ENCODE measurements around the gene SALL4.
"Not testable (repeated sequence)": the region's sequence is repeated elsewhere in the genome, so short reads cannot be mapped to it uniquely, and the experiment has no call there.

SALL4 gene

DNA sequence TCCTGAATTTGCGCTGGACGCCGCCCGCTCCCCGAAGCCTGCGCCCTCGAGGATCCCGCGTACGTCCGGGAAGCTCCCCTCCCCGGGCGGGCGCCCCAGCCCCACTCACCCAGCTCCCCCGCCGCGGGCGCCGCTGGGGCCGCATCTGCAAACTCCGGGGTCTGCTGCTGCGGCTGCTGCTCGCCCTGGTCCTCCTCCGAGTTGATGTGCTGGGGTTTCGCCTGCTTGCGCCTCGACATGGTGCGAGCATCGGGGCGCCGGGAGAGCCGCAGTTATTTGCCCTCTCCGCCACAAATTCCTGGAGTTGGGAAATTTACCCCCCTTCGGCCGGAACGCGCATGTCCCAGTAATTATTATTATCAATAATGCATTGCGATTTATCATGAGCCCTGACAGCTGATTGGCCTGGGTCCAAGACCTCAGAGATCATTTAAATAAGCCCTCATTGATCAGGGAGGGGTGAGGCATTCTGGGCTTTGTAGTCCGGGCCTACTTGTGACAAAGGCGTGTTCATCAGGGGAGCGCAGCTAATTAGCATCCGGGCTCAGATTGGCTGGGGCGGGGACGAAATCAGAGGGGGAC is at the start of gene SALL4:
Gene SALL4, minus strand, starts transcription at position 352 of the 582 bp plus-strand sequence. Its CDS starts 113 bp downstream, at position 239.
- no peak for DNase-seq

DNA sequence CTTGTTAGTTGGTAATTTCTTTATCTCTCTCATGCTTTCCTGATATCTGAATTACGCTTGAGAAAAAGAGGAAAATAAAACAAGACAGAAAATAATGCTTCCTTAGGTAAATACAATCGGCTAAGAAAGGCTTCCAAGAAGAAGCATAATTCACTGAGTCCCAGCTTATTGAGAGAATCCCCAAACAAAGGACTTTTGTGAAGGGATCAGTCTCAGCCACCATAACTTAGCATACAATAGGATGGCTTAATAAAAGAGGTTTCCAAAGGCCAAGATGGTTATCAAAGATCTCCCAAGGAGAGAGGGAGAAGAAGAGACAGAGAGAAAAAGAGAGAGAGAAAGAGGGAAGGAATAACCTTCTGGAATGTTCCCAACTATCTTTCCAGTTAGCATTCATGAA is 46.0 kb upstream of the SALL4 start:
- DNase-seq = no peak

DNA sequence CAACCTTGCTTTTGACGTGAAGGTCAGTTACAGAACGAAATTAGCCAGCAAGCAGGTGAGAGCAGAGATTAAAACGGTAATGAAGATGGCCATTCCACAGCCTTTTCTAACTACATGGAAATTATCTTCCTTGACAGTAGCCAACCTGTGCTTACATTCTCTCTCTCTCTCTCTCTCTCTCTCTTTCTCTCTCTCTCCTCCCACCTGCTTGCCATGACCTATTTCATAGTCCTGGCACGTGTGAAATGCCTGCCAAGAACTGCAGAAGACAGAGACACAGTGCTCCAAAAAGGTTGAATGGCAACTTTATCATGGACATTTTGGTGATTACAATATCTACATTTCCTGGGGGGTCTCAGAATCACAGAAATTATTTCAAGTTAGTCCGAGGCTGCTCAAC is 38.5 kb upstream of the SALL4 start:
- no peak for DNase-seq

DNA sequence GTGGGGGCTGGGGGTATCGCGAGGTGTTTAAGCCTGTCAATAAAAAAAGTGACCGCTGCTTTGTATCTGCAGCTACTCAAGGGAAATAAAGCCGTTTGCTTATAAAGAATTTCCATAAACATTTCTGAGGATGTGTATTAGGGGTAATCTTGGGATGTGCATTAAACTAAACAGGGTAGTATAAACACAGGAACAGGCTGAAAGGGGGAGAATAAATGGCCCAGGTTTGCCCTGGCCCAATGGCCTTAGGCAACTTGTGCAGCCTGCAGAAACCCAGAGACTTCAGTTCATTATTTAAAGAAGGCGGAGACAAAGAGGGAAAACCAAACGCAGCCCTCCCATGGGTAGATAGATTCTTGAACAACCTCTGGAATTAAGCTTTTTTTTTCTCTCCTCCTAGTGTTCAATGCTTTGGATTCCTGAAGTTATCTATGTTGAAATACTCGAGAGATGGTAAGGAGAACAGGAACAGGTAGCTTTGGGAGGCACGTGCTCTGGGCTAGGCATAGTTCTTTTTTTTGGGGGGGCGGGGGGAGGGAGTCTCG is 35.6 kb upstream of the SALL4 start:
- no peak for DNase-seq

DNA sequence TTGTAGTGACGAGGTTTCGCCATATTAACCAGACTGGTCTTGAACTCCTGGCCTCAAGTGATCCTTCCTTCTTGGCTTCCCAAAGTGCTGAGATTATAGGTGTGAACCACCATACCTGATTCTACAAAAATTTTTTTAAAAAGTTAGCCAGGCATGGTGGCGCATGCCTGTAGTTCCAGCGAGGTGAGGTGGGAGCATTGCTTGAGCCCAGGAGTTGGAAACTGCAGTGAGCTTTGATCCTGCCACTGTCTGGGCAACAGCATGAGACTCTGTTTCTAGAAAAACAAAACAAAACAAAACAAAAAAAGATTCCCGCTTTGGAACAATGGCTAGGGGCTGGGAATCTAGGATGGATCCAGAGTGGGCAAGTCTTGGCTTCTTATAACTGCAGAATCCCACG is 35.1 kb upstream of the SALL4 start:
- DNase-seq = no peak

DNA sequence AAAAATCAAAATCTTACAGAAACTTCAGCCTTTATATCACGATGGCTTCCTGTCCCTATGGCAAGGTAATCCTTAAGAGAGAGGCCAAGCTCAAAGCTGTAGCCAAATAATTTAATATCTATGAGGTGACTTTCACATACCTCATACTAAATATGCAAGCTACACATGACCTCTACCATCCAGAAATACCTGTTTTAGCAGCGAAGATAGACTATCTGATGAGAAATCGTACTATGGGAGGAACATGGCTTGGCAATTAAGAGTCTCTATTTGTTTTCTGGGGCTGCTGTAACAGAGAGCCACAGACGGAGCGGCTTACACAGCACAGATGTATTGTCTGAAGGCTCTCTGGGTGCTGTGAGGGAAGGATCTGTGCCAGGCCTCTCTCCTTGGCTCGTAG is 31.0 kb upstream of the SALL4 start:
- DNase-seq = no peak

DNA sequence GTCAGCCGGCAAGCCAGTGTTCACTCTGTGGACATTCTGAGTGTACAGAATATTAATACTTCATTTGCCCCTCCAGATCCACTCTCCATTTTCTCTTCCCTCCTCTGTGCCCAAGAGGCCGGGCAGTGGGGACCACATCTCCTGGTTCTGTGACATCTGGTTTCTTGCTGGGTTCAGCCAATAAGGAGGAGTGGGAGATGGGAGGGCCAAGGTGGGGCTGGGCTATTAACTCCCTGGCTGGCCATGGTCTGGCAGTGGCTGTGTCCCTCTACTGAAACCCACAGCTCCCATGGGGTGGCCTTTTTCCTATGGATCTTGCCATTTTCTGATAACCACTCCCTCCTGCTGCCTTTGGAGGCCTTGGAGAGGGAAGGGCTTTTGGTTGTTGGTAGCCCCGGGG is 30.0 kb upstream of the SALL4 start:
- no peak for DNase-seq

DNA sequence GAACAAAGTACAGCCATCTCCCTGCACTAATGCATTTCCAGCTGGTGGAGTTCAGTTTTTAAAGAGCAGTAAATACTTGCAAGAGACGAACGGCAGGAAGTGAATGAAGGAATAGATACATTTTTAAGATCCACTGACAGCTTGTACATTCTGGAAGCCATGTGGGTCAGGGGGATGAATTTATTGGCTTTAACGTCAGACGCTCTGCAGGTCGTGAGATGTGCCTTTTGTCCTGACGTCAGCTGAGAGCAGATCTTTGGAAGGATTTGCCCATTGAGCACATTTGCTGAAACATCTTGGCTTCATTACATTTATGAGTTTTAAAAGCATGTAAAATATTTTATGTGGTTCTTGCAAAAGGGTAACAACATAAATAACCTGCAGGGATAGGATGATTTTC is 29.5 kb upstream of the SALL4 start:
- no peak for DNase-seq

DNA sequence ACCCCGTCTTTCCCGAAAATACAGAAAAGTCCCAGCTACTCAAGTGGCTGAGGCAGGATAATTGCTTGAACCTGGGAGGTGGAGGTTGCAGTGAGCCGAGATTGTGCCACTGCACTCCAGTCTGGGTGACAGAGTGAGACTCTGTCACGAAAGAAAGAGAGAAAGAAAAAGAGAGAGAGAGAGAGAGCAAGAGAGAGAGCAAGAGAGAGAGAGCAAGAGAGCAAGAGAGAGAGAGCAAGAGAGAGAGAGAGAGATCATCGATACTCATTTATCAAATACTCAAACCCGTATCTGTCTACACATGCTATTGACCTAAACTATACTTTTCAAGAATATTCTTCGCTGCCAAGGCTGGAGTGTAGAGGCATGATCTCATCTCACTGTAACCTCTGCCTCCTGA is 28.2 kb upstream of the SALL4 start:
- no peak for DNase-seq

DNA sequence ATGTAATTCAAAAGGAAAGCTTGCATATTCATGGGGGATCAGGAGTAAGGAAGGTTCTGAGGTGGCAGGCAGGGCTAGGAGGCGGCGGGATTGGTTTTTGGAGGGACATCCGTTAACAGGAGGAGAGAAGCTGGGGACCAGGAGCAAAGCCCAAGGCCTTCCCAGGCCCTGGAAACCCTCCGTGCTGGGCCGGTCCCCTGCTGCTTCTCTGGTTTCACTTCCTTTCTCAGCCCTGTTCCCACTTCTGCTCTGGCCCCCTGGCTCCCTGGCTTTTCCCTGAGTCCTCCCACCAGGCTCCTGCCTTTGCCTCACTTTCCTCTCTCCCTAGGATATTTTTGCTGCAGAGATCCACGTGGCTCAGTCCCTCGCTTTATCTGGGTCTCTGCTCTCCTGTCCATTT is 26.4 kb upstream of the SALL4 start:
- DNase-seq = no peak

DNA sequence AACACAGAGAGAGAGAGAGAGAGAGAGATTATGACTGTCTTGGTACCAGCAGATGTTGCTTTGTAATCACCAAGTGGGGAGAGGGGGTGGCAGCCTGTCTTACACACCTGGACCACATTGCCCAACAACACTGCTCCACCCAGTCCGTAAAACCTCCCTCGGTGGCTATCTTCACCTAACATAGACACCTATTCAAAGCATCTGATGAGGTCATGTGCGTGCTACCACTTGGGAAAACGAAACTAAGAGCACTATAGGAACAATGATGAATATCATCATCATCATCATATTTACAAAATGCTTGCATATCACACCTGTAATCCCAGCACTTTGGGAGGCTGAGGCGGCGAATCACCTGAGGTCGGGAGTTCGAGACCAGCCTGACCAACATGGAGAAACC is 24.1 kb upstream of the SALL4 start:
- no peak for DNase-seq

DNA sequence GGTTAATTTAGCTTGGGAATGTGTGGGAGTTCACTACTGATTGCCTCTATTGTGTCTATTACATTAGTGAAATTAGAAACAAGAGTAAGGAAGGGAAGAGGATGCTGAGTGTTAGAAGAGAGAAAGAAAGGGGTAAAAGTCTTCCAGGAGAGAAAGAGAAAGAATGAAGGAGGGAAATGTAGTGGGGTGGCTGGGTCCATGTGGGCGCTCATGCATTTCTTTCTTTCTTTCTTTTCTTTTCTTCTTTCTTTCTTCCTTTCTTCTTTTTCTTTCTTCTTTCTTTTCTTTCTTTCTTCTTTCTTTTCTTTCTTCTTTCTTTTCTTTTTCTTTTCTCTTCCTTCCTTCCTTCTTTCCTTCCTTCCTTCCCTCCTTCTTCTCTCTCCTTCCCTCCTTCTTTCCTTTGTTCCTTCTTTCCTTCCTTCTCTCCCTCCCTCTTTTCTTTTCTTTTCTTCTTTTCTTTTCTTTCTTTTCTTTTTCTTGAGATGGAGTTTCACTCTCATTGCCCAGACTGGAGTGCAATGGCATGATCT is 16.2 kb upstream of the SALL4 start:
- no peak for DNase-seq

DNA sequence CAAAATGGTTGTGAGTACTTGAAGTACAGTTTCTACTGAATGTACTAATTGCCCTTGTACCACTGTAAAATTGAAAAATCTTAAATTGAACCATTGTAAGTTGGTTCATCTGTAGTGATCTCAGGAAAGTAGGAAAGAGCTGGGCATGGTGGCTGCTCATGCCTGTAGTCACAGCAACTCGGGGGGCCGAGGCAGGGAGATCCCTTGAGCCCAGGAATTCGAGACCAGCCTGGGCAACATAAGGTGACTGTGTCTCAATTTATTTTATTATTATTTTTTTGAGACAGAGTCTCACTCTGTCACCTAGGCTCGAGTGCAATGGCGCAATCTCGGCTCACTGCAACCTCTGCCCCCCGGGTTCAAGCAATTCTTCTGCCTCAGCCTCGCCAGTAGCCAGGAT is 14.5 kb upstream of the SALL4 start:
- DNase-seq = not testable (repeated sequence)

DNA sequence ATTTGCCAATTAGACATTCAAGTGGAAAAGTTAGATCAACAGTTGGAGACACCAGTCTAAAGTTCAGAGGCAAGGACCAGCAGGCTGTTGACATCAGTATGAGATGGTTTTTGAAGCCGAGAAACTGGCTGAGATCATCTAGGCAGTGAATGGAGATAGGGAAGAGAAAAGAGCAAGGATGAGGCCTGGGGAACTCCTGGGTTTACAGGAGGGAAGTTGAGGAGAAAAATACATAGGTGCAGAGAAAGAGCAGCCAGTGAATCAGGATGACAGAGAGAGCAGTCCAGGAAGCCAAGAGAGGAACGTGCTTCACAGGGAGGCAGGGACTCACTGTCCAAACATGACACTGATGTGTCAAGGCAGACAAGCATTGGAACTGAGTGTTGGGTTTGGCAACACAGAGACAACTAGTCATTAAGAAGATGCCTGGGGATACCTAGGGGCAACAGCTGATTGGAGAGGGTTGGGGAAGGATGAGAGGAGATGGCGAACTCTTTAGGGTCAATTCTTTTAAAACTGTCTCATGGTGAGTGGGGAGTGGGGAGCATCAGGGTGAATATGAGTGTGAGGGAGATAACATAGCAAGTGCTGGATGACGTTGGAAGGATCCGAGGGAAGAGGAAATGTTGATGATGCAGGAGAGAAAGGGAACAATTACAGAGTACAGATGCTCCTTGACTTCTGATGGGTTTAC is 13.2 kb upstream of the SALL4 start:
- DNase-seq = no peak

DNA sequence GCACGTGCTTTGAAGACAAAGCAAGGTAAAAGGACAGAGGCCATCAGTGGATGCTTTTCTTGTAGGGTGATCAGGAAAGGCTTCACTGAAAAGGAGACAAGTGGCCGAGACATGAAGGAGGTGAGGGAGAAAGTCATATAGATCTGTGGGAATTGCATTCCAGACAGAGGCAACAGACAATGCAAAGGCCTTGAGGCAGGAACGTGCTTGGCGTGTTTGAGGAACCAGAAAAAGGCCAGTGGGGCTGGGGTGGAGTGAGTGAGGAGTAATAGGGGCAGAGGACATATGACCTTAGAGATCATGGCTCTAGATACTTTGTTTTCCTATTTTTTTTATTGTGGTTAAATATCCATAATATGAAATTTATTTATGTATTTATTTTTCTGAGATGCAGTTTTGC is 10.5 kb upstream of the SALL4 start:
- no peak for DNase-seq

DNA sequence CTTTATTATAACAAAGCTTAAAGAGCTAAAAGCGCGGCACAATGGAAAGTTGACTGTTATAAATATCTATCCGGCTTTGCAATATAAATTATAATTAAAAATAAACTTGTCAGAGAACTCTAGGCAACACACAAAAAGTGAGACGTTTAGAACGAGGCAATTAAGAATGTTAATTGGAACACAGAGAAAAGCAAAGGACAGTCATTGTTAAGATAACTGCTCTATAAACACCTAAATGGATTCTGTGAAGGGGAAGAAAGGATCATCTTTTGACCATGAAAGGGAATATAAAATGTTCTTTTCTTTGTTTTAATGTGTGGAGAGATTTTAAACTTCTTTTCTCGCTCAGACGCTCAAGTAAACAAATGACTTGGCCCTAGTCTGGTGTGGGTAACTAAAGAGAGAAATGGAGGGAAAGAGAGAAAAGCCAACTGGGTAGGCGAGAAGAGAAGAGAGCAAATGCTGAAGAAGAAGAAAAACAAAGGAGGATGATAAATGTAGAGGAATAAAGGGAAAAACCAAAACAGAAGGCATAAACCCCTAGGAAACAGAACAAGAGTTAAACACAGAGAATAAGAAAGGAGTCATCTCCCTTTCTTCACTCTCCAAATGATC is 9.3 kb upstream of the SALL4 start:
- DNase-seq = no peak

DNA sequence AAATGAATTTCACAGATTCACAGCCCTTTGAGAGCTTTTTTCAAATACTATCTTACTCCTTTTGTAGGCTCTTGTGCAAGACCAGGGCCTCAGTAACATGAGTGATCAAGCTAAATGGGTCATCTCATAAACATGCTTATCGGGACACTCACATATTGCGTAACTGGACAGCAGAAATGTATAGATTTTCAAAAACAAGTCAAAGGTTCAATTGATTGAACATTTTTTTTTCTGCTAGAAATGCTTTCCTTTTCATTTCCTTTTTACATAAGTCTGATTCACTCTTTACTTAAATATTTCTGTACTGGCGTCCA is 8.7 kb upstream of the SALL4 start:
- DNase-seq = no peak

DNA sequence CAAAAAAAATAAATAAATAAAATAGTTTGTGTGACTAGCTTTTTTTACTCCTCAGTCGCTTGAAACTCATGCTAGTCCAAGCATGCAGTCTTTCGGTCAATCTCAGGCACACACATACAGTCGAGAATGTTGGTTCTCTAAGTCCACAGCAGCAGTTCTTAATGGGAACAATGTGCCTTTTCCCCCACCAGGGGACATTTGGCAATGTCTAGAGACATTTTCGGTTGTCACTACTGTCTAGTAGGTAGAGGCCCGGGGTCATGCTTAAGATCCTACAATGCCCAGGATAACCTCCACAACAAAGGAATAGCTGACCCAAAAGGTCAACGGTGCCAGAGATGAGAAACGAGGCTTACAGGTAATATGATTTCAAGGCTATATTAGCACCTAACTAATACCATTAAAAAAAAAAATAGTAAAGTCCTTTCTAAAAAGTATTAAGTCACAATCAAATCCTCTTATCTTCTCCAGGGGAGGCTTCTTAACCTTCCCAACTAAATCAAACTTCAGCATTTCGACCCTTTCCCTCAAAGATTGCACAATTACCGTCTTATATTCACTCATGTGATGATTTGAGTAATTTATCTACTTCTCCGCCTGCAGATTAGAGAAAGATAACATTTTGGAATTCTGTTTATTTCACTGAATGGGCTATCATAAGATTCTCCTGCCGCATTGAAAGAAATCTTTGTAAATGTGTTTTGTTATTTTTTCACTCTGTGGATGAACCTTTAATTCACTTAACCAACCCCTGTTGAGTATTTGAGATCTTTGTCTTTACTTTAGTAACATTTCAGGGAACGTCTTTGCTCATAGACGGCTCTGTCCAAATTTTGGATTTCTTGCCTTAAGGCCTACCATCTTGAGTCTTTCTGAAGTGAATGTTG is 8.1 kb upstream of the SALL4 start:
- DNase-seq = no peak

DNA sequence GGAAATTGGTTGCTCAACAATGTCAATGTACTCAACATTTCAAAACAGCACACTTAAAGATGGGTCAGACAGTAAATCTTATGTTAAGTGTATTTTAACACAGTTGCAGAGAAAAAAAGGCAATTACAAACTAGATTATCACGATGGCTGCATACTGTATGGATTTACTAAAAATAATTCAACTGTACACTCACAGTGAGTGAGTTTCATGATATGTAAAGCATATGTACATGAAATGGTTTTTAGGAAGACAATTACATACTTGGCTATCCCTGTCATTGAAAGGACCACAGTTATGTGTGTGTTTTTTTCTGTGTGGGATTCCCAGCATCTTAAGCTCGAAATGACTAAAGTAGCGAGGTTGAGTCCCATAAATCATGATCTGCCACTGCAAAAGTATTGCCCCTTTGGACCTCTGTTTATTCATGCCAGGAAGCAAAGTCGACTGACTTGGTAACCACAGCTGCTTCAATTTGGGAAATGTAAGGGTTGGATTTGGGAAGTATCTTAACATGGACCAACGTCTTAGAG is 5.5 kb upstream of the SALL4 start:
- DNase-seq = no peak

DNA sequence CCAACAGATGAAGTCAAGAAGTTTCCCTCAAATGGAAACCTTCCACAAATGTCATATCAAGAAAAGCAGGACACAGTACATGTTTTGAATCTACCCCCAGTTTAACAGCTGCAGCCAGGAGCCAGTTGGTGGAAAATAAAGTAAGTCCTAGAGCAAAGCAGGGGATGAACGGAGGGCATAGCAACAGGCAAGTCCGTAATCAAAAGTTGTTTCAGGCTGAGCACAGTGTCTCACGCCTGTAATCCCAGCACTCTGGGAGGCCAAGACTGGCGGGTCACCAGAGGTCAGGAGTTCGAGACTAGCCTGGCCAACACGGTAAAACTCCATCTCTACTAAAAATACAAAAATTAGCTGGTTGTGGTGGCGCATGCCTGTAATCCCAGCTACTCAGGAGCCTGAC is 2.4 kb upstream of the SALL4 start:
- DNase-seq = no peak

DNA sequence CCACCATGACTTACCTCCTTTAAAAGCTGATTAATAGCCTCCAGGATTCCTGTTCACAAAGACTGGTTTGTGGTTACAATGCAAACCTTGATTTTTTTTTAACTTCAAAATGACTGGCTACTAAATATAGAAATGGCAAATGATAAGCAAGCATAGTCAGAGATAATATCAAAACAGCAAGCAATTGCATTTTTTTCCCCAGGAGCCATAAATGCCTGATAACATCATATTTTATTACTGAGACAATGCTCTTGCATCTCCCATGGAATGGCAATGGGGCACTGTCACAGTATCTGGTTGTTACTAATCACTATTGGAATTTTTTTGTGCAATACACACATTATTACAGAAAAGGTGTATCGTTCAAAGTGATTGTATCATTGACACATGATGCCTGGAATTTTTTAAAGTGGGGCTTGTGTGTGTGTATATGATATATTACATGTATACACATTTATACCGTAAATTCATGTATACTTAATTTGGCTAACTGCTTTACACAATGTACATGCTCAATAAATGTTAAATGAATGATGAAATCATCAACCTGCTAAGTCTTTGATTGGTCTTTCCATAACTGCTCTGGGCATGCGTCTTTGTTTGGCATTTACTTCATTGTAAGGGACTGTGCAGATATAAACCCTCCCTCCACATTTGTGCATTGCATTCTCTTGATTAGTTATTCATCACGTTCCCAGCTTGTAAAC is 980 bp upstream of the SALL4 start:
- DNase-seq = no peak

DNA sequence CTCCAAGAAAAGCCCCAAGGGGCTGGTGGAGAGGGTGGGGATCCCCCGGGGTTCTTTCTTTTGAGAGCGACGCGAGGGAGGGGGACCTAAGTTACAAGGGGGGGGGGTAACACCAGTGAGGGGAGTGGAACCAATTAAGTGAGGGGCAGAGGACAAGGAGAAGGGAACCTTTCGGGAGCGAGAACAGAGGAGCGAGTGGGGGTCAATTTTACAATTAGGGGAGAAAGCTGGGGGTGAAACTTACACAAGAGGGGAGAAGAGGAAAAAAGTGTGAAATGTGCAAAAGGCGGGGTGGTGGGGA is 548 bp downstream of the SALL4 start:
- no peak for DNase-seq

Data from activated CD4-positive, CD25-positive, alpha-beta regulatory T cell (primary cell).